ENCODE results near the gene GSX2. TPM values are rescaled to one million over a fixed set of nuclear protein-coding genes. Genes with fewer than 3 reads are reported as not detected.
"Not testable (repeated sequence)": the region's sequence is repeated elsewhere in the genome, so short reads cannot be mapped to it uniquely, and the experiment has no call there.

GSX2 gene
- total RNA-seq, result not detected

- DNase-seq (no peak), ATAC-seq (peak; percentile 34)
- Mint-ChIP-seq H3K4me1 (ENCODE audit: low read depth) (peaks cover 49% of the 10 kb centered on the region), H3K9me3 (ENCODE audit: insufficient read depth) (no peaks in the 10 kb centered on the region), H3K4me3 (peak within 1 kb of the TSS; percentile 45), H3K27ac (no peak within 1 kb of the TSS), H3K27me3 (ENCODE audit: low read depth) (peaks cover 88% of the 10 kb centered on the region), H3K36me3 (ENCODE audit: low read depth) (no peaks in the 10 kb centered on the region)
- CTCF ChIA-PET, result interaction anchor here (1.2 kb wide), 1 partner anchor 134 kb away, joined by 7 read pairs; no protein-coding TSS in a partner anchor
- POLR2A ChIA-PET, result interaction anchor here (0.9 kb wide), 1 partner anchor 36 kb away, joined by 4 read pairs; the partner anchor contains the start of gene CHIC2
These were observed at the start of gene GSX2 for GRCh38 chr4:54099748-54100574. GSX2 (plus strand) TSS chr4:54100163; CDS start chr4:54100345, 182 bp downstream.

DNA sequence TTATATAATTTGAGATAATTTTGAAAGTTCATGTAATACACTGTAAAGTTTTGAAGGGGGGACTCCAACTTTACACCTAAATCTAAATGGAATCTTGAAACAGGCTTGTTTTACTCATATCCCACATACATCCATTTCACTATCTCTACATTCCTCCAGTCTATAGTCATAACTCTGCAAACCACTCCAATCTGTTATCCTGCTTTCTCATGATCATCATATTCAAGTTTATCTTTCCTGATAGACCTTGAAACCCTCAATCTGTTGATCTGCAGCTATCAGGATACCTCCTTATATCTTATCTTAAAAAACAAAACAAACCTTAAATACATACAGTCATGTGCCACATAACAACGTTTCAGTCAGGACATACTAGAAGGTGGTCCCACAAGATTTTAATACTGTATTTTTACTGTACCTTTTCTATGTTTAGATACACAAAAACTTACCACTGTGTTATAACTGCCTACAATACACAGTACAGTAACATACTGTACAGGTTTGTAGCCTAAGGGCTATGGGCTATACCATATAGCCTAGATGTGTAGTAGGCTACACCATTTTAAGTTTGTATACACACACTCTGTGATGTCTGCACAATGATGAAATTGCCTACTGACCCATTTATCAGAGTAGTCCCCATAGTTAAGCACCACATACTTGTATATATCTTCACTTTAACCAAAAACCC is 49.6 kb upstream of the GSX2 start:
- H3K27ac Mint-ChIP-seq, result no peak overlapping the region
- peaks cover 8% of the 10 kb centered on the region for H3K4me1 Mint-ChIP-seq (ENCODE audit: low read depth)
- DNase-seq (no peak), ATAC-seq (no peak)
- CTCF ChIA-PET, result no interaction called here
- POLR2A ChIA-PET, result no interaction called here
- H3K4me3 Mint-ChIP-seq, result no peak overlapping the region
- no peaks in the 10 kb centered on the region for H3K9me3 Mint-ChIP-seq (ENCODE audit: insufficient read depth)
- no peaks in the 10 kb centered on the region for H3K27me3 Mint-ChIP-seq (ENCODE audit: low read depth)
- peaks cover 30% of the 10 kb centered on the region for H3K36me3 Mint-ChIP-seq (ENCODE audit: low read depth)

DNA sequence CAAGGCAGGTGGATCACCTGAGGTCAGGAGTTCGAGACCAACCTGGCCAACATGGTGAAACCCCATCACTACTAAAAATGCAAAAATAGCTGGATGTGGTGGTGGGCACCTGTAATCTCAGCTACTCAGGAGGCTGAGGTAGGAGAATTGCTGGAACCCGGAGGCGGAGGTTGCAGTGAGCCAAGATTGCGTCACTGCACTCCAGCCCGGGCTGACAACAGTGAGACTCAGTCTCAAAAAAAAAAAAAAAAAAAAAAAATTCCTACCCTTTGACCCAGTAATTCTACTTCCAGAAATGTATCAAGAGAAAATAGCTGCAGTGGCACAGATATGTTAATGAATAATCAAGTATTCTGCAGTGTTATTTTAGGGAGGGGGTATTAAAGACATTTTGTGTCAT is 46.6 kb upstream of the GSX2 start:
- Mint-ChIP-seq H3K36me3 (ENCODE audit: low read depth) (peaks cover 20% of the 10 kb centered on the region), H3K4me1 (ENCODE audit: low read depth) (peaks cover 33% of the 10 kb centered on the region)
- H3K9me3 Mint-ChIP-seq (ENCODE audit: insufficient read depth); H3K4me3 Mint-ChIP-seq; H3K27me3 Mint-ChIP-seq (ENCODE audit: low read depth); ATAC-seq; H3K27ac Mint-ChIP-seq; DNase-seq; CTCF ChIA-PET; POLR2A ChIA-PET: not testable (repeated sequence)

GRCh38 chr4:54054501-54054900 is 45.5 kb upstream of the GSX2 start:
- no peak for ATAC-seq
- POLR2A ChIA-PET, result no interaction called here
- Mint-ChIP-seq H3K36me3 (ENCODE audit: low read depth) (peaks cover 18% of the 10 kb centered on the region), H3K27me3 (ENCODE audit: low read depth) (no peaks in the 10 kb centered on the region), H3K4me1 (ENCODE audit: low read depth) (peaks cover 38% of the 10 kb centered on the region), H3K4me3 (no peak overlapping the region), H3K9me3 (ENCODE audit: insufficient read depth) (no peaks in the 10 kb centered on the region), H3K27ac (no peak overlapping the region)
- CTCF ChIA-PET, result no interaction called here
- no peak for DNase-seq

DNA sequence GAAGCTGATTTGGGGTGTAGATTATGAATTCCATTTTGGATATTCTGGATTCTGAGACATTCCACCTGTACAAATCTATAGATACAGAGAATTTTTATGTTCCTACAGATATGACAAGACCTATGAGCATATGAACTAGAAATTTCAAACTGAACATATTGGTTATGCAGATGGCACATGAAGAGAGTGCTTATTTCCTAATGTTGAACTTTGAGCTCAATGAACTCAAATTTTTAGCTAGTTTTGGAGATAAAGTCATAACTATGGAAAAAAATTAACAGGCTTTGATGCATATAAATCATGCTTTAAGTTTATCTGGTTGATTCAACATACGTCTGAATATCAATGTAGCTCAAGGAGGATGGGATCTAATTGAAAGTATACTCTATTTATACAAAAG is 44.5 kb upstream of the GSX2 start:
- Mint-ChIP-seq H3K36me3 (ENCODE audit: low read depth) (peaks cover 24% of the 10 kb centered on the region), H3K27me3 (ENCODE audit: low read depth) (no peaks in the 10 kb centered on the region), H3K27ac (no peak overlapping the region), H3K4me1 (ENCODE audit: low read depth) (peaks cover 46% of the 10 kb centered on the region), H3K4me3 (no peak overlapping the region), H3K9me3 (ENCODE audit: insufficient read depth) (no peaks in the 10 kb centered on the region)
- DNase-seq (no peak), ATAC-seq (no peak)
- ChIA-PET POLR2A (no interaction called here), CTCF (interaction anchor here (1.8 kb wide), 1 partner anchor 125 kb away, joined by 8 read pairs; no protein-coding TSS in a partner anchor)

GRCh38 chr4:54056360-54056759 is 43.6 kb upstream of the GSX2 start:
- POLR2A ChIA-PET, result interaction anchor here (0.6 kb wide), 1 partner anchor 18 kb away, joined by 3 read pairs; no protein-coding TSS in a partner anchor
- peak; percentile 66 for ATAC-seq

GRCh38 chr4:54058171-54058570 is 41.8 kb upstream of the GSX2 start:
- H3K4me3 Mint-ChIP-seq, result peak overlapping the region; percentile 65
- H3K27me3 Mint-ChIP-seq (ENCODE audit: low read depth), result no peaks in the 10 kb centered on the region
- no peaks in the 10 kb centered on the region for H3K9me3 Mint-ChIP-seq (ENCODE audit: insufficient read depth)
- H3K36me3 Mint-ChIP-seq (ENCODE audit: low read depth), result peaks cover 35% of the 10 kb centered on the region
- ChIA-PET CTCF (interaction anchor here (1.3 to 2.2 kb wide), 2 partner anchors 68 to 176 kb away, joined by 3 to 7 read pairs; no protein-coding TSS in a partner anchor), POLR2A (interaction anchor here (1.1 kb wide), 1 partner anchor 70 kb away, joined by 4 read pairs; no protein-coding TSS in a partner anchor)
- H3K27ac Mint-ChIP-seq, result peak overlapping the region; percentile 81
- DNase-seq, result no peak
- peak; percentile 66 for ATAC-seq
- H3K4me1 Mint-ChIP-seq (ENCODE audit: low read depth), result peaks cover 68% of the 10 kb centered on the region

More at GRCh38 chr4:54056360-54056759, 43.6 kb upstream of the GSX2 start:
- H3K9me3 Mint-ChIP-seq (ENCODE audit: insufficient read depth), result no peaks in the 10 kb centered on the region
- no peak overlapping the region for H3K27ac Mint-ChIP-seq
- H3K4me3 Mint-ChIP-seq, result peak overlapping the region; percentile 19
- H3K27me3 Mint-ChIP-seq (ENCODE audit: low read depth), result no peaks in the 10 kb centered on the region
- CTCF ChIA-PET, result interaction anchor here (1.1 to 1.8 kb wide), 2 partner anchors 126 to 178 kb away, joined by 4 to 8 read pairs; no protein-coding TSS in a partner anchor
- H3K4me1 Mint-ChIP-seq (ENCODE audit: low read depth), result peaks cover 51% of the 10 kb centered on the region
- no peak for DNase-seq
- H3K36me3 Mint-ChIP-seq (ENCODE audit: low read depth), result peaks cover 24% of the 10 kb centered on the region

GRCh38 chr4:54060116-54060515 is 39.8 kb upstream of the GSX2 start:
- Mint-ChIP-seq H3K4me1 (ENCODE audit: low read depth) (peaks cover 66% of the 10 kb centered on the region), H3K36me3 (ENCODE audit: low read depth) (peaks cover 30% of the 10 kb centered on the region), H3K9me3 (ENCODE audit: insufficient read depth) (no peaks in the 10 kb centered on the region), H3K27ac (no peak overlapping the region), H3K27me3 (ENCODE audit: low read depth) (no peaks in the 10 kb centered on the region), H3K4me3 (no peak overlapping the region)
- ATAC-seq, result no peak
- CTCF ChIA-PET, result no interaction called here
- POLR2A ChIA-PET, result no interaction called here
- no peak for DNase-seq

DNA sequence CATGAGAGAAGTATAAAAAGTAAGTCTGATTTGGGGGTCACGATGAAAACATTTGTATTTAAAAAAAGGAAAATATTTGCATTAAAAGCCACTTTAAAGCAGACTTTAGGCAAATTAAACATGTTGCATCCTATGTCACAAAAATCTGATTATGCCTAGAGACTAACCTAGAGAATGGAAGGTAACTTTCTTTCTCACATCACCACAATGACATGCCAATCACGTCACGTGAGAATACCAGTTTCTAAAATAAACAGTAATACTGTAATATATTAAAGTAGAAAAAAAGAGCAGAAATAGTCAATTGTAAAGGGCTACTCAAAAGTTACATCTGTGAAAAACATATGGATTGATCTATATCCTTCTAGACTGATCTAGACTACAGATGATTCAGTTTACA is 38.9 kb upstream of the GSX2 start:
- Mint-ChIP-seq H3K27ac (no peak overlapping the region), H3K4me3 (no peak overlapping the region)
- DNase-seq, result no peak

DNA sequence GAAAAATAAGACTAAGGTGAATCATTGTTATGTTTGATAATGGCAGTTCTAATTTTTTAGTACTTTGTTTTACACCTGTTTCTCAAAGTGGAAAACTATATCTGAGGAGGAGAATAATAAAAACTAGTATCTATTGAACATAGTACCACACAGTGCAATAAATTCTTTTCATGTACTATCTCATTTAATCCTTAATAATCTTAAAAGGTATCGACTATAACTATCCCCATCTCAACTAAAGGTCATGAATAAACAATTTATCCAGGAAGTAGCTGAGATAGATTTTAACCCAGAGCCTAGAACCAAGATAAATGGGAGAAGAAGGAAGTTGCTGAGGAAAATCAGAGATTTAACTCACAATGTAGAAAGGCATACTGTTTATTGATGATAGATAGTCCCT is 38.1 kb upstream of the GSX2 start:
- Mint-ChIP-seq H3K36me3 (ENCODE audit: low read depth) (peaks cover 24% of the 10 kb centered on the region), H3K4me3 (peak overlapping the region; percentile 31), H3K27ac (no peak overlapping the region), H3K4me1 (ENCODE audit: low read depth) (peaks cover 63% of the 10 kb centered on the region), H3K27me3 (ENCODE audit: low read depth) (no peaks in the 10 kb centered on the region), H3K9me3 (ENCODE audit: insufficient read depth) (no peaks in the 10 kb centered on the region)
- POLR2A ChIA-PET, result no interaction called here
- no peak for ATAC-seq
- no peak for DNase-seq
- CTCF ChIA-PET, result no interaction called here

More for the DNA sequence above, 38.9 kb upstream of the GSX2 start:
- peaks cover 69% of the 10 kb centered on the region for H3K4me1 Mint-ChIP-seq (ENCODE audit: low read depth)
- no peaks in the 10 kb centered on the region for H3K27me3 Mint-ChIP-seq (ENCODE audit: low read depth)
- no peaks in the 10 kb centered on the region for H3K9me3 Mint-ChIP-seq (ENCODE audit: insufficient read depth)
- ATAC-seq, result no peak
- ChIA-PET CTCF (no interaction called here), POLR2A (no interaction called here)
- peaks cover 24% of the 10 kb centered on the region for H3K36me3 Mint-ChIP-seq (ENCODE audit: low read depth)

- POLR2A ChIA-PET, result no interaction called here
- H3K27me3 Mint-ChIP-seq (ENCODE audit: low read depth), result peaks cover under 1% of the 10 kb centered on the region
- peak overlapping the region; percentile 97 for H3K4me3 Mint-ChIP-seq
- DNase-seq (no peak), ATAC-seq (no peak)
- CTCF ChIA-PET, result no interaction called here
- peaks cover 24% of the 10 kb centered on the region for H3K36me3 Mint-ChIP-seq (ENCODE audit: low read depth)
- H3K9me3 Mint-ChIP-seq (ENCODE audit: insufficient read depth), result no peaks in the 10 kb centered on the region
- no peak overlapping the region for H3K27ac Mint-ChIP-seq
- peaks cover 57% of the 10 kb centered on the region for H3K4me1 Mint-ChIP-seq (ENCODE audit: low read depth)
These were observed 37.6 kb upstream of the GSX2 start for GRCh38 chr4:54062392-54062791.

DNA sequence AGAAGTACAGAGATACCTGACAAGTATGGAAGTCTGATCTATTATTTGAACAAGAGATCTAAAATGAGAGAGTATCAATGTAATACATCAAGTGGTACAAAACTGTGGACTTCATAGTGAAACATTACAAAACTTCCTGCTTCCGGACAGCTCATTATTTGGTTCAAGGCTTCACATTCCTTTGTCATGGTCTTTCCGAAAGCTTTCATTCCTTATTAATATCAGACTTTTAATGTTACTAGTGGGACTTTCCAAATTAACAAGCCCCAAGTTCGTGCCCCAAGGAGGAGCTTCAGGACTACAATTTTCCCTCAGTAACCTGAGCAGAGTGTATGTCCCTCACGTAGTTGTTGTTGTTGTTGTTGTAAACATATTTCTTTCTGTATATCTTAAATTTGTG is 36.7 kb upstream of the GSX2 start:
- DNase-seq, result no peak
- no peak for ATAC-seq

More for the DNA sequence above, 36.7 kb upstream of the GSX2 start:
- Mint-ChIP-seq H3K4me3 (peak overlapping the region; percentile 97), H3K9me3 (ENCODE audit: insufficient read depth) (no peaks in the 10 kb centered on the region), H3K27ac (peak overlapping the region; percentile 92), H3K4me1 (ENCODE audit: low read depth) (peaks cover 49% of the 10 kb centered on the region), H3K36me3 (ENCODE audit: low read depth) (peaks cover 23% of the 10 kb centered on the region), H3K27me3 (ENCODE audit: low read depth) (peaks cover 3% of the 10 kb centered on the region)
- ChIA-PET CTCF (interaction anchor here (1.9 kb wide), 1 partner anchor 170 kb away, joined by 6 read pairs; no protein-coding TSS in a partner anchor), POLR2A (interaction anchor here (0.7 to 1.6 kb wide), 3 partner anchors 35 to 904 kb away, joined by 3 to 8 read pairs (median 4); no protein-coding TSS in a partner anchor)
